A172 (cell line): ENCODE measurements around the gene ZNF33B. TPM values are rescaled to one million over a fixed set of nuclear protein-coding genes. Genes with fewer than 3 reads are reported as not detected.
A peak's percentile ranks its signal among the peaks of the same experiment; 100 is the strongest.
"Not testable (repeated sequence)": the region's sequence is repeated elsewhere in the genome, so short reads cannot be mapped to it uniquely, and the experiment has no call there.

ENCODE experiments used
- DNase-seq: peaks from one replicate; pipeline ENCODE4 v3.0.0-alpha.2; 2015; ENCODE audit warnings: low spot score
- total RNA-seq: library from RNA; depleted of rRNA; stranded (reverse); fragments of >200 nt; shearing (Covaris generic); gene quantifications from 2 replicates; pipeline ENCODE4 v1.2.3, GENCODE V29; 2014

The ZNF33B gene
- total RNA-seq, 1 experiment from 2014 or later: 9.7 TPM

DNA sequence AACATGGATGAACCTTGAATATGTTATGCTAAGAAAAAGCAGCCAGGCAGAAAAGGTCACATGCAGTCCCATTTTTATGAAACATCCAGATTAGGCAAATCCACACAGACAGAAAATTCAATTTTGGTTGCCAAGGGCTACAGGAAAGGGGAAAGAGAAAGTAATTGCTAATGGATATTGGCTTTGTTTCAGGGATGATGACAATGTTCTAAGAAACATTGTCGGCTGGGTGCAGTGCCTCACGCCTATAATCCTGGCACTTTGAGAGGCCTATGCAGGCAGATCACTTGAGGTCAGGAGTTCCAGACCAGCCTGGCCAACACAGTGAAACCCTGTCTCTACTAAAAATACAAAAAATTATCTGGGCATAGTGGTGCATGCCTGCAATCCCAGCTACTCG is 23.0 kb downstream of the ZNF33B start:
- no peak for DNase-seq

GRCh38 chr10:42609872-42610271 is 28.5 kb downstream of the ZNF33B start:
- no peak for DNase-seq

- DNase-seq: no peak
Measured at GRCh38 chr10:42598249-42598873, 40.0 kb downstream of the ZNF33B start.

DNA sequence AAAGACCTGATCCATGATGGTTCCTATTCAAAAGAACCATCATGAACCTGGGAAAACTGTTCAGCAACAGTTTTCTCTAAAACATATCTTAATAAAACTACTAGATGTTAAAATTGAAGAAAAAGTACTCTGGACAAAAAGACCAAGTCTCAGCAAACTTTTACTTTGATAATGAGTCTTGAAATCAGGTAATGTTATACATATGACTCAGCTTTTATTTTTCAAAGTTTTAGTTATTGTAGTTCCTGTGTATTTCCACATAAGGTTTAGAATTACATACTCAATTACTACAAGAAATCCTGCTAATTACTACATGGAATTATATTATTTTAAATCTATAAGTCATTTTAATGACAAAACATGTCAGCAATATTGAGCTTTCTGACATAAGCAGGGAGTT is 42.2 kb downstream of the ZNF33B start:
- no peak for DNase-seq

GRCh38 chr10:42594246-42594650 is 44.1 kb downstream of the ZNF33B start:
- no peak for DNase-seq

GRCh38 chr10:42593284-42593683 is 45.1 kb downstream of the ZNF33B start:
- DNase-seq: no peak

DNA sequence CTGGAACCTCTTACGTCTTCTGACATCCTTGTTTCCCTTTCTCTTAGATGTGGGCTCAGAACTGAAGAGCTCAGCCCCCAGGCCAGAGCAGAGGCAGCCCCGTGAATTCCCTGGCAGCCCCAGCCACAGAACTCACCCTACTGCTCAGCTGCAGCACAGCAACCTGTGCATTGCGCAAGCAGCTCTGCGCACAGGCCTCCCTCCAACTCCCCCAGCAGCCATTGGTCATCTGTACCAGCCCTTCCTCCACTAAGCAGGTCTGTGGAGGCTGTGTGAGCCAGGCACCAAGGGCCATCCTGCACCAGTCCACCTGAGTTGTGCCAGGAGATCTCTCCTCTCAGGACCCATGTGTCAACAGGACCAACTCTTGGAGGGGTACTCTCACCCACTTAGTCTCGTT is 54.5 kb downstream of the ZNF33B start:
- DNase-seq: no peak

- DNase-seq: no peak
Measured at GRCh38 chr10:42578019-42578418, 60.4 kb downstream of the ZNF33B start.

GRCh38 chr10:42576338-42576737 is 62.0 kb downstream of the ZNF33B start:
- DNase-seq: no peak

DNA sequence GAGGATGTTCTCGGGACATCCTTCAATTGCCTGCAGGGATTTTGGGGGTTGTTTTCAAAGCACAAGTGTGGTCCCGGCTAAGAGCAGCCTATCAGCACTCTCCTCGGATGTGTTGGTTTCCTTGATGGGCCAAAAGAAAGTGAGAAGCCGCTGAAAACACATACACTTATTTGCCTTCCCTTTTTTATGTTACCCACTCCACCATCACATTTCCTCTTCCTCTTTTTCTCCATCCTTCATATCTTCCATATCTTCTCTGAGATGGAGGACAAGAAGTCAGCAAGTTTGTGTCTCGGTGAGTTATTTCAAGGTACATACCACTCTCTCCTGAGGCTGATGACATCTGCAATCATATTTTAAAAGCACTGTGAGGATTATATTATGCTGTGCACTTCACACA is 64.0 kb downstream of the ZNF33B start:
- no peak for DNase-seq

DNA sequence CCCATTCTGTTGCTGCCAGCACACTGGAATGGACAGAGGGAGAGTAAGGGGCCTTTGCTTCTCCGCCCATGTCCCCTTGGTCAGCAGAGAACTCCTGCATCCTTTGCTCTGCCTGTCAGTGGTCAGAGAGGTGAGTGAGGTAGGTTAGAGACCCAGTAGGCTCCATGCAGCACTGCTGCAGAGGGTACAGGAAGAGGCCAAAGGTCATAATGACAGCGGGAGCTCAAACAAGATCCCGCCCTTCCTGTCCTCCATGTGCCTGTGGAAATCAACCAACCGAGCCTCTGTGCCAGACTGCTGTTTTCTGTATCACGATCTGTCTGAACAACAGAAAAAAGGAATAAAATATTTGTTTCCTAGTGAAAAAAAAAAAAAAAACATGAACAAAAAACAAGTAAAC is 81.4 kb downstream of the ZNF33B start:
- DNase-seq: no peak

DNA sequence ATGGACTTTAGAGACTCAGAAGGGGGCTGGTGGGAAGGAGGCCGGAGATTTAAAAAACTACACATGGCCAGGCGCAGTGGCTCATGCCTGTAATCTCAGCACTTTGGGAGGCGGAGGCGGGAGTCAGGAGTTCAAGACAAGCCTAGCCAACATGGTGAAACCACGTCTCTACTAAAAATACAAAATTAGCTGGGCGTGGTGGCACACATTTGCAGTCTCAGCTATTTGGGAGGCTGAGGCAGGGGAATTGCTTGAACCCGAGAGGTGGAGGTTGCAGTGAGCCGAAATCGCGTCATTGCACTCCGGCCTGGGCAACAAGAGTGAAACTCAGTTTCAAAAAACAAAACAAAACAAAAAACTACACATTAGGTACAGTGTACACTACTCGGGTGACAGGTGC is 84.8 kb downstream of the ZNF33B start:
- DNase-seq: not testable (repeated sequence)

DNA sequence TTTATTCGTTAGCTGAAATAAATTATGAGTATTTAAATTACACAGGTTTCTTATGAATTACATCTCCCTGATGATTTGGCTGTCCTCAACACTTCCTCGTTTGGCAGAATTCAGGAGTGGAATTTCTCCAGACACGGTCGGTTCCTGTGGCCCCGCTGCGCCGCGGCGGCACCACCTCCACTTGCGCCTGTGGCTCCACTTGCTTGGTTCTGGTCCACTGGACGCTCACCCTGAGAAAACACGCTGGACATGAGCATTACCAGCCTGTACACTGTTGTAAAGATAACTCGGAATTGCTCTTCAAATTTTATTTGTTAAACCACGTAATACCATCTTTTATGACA is 85.3 kb downstream of the ZNF33B start:
- DNase-seq: no peak

- peak; percentile 95 for DNase-seq
Measured at GRCh38 chr10:42552188-42553063, 85.9 kb downstream of the ZNF33B start.

GRCh38 chr10:42551582-42552187 is 86.7 kb downstream of the ZNF33B start:
- no peak for DNase-seq

DNA sequence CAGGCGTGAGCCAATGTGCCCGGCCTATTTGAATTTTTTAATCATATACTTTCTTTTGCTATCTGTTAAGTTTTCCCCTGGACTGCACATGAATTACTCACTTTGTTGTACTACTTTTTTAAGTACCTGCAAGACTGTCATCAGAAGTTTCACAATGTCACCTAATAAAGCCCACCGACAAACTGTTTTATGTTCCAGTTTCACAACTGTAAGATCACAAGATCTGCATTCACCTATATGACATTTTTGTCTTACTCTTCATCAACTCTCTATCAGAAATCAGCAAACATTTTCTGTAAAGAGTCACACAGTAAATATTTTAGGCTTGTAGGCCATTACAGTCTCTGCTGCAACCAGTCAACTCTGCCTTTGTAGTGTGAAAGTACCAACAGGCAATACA is 88.5 kb downstream of the ZNF33B start:
- no peak for DNase-seq

DNA sequence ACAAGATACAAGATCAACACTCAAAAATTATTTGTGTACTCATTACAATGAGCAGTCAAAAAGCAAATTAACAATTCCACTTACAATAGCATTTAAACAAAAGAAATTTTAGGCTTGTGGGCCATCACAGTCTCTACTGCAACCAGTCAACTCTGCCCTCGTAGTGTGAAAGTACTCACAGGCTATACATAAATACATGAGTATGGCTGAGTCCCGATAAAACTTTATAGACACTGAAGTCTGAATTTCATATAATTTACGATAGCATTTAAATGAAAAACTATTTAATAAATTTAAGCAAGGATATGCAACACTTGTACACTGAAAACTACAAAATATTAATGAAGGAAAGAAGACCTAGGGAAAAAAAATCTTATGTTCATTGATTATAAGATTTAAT is 90.1 kb downstream of the ZNF33B start:
- DNase-seq: no peak

GRCh38 chr10:42544945-42545344 is 93.4 kb downstream of the ZNF33B start:
- DNase-seq: no peak

DNA sequence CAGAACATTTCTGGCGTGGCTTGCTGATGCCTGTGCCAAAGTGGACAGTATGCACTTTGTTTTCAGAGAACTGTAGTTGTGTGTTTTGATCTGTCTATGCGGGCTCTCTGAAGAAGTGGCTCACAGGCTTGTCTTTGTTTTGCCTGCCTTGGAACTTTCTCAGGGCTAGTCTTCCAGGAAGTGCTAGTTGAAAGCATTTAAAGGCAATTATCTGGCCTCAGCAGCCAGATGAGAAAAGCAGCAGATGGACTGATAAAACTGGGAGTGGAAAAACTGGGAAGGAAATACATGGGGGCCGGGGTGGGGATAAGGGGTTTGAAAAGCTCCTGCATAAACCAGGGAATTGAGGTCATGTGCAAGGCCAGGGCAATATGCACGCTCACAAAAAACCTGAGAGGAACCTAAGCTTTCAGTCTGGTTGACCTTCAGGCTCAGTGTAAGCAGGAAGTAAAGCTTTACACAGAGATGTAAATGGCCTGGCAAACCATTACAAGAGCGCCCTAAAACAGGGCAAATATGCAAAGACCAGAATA is 94.5 kb downstream of the ZNF33B start:
- no peak for DNase-seq
